HG02798 (cell line): ENCODE data around the gene ZDHHC8.

Experiments used
- ATAC-seq: cut with Tn5 transposase; IDR thresholded peaks from one replicate; pipeline ENCODE4 v1.9.1; 2021; ENCODE audit warnings: mild to moderate bottlenecking; ENCODE audit not compliant: unreplicated experiment, poor library complexity

The ZDHHC8 gene

DNA sequence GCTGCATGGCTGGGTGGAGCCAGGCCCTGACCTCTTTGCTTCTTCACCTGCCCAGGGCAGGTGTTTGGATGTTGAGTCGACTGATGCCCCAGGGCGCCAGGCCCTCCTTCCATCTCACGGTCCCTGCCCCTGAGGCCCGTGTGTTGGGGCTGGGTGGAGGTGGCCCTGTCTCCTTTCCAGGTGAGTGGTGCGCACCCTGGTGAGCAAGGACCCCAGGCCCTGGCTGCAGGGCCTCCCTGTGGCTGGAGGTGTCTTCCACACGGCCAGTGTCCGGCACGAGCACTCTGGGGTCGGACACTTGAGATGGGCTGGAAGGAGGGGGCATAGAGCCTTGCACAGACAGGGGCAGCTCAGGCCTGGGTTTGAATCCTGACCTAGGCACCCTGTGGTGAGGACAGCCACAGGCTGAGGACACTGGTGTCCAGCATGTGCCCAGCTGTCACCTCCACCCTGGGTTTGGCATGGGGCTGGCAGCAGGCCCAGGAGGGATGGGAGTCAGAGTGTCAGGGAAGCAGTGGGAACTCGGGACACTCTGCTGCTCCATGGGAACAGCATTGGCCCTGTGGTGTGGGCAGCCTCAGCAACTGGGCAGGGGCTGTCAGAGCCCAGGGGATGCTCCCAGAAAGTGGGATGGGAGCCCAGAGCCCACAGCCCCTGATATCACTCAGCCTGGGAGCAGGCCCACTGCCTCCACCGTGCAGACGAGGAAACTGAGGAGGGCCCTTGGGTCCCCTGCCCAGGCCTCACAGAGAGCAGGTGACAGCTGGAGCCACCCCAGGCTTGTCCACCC, 56.4 kb downstream of the ZDHHC8 start:
- no peak for ATAC-seq

DNA sequence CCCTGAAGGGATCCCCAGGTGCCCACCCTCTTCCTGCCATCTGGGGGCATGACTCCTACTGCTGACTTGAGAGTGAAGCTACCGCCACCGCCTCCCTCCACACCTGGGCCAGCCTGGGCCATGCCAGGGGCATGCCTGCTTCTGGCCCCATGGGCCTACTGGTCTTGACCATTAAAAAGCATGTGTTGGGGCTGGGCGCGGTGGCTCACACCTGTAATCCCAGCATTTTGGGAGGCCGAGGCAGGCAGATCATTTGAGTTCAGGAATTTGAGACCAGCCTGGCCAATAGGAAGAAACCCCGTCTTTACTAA, 56.9 kb downstream of the ZDHHC8 start:
- no peak for ATAC-seq

DNA sequence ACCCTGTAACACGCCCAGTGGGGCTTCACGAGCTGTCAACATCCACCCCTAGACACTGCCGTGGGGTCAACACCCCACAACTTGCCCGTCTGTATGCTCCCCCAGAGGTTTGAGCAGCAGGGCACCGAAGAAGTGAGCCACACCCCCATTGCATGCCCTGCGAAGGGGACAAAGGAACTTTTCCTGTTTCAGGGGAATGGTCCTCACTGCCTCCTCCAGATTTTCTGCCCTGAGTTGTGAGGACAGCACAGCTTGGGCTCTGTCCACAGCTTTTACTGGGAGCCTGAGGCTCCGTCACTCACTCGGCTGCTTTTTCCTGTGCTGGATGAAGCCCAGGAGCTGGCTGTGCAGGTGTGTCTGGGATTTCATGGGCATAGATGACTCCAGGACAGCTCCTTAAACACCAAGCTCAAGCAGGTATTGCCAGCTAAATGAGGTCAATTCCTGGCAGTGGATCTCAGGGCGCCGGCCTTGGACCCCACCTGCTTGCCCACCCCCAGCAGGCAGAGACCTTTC, 59.5 kb downstream of the ZDHHC8 start:
- no peak for ATAC-seq

DNA sequence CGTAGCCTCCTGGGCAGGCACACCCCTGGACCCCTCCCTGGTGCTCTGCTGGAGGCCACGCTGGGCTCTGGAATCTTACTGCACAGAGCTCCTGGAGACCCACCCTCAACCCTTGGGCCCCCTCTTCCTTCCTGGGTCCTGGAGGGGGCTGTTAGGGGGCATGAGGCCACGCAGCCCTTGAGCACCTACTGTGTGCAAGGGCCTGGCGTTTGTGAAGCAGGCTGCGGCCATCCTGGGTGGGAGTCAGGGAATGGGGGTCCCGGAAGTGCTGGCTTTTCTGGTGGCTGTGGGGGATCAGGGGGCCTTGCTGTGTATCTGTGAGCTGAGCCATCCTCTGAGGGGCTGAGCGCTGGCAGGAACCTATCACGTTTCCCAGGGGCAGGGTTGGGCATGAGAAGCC, 60.2 kb downstream of the ZDHHC8 start:
- no peak for ATAC-seq

DNA sequence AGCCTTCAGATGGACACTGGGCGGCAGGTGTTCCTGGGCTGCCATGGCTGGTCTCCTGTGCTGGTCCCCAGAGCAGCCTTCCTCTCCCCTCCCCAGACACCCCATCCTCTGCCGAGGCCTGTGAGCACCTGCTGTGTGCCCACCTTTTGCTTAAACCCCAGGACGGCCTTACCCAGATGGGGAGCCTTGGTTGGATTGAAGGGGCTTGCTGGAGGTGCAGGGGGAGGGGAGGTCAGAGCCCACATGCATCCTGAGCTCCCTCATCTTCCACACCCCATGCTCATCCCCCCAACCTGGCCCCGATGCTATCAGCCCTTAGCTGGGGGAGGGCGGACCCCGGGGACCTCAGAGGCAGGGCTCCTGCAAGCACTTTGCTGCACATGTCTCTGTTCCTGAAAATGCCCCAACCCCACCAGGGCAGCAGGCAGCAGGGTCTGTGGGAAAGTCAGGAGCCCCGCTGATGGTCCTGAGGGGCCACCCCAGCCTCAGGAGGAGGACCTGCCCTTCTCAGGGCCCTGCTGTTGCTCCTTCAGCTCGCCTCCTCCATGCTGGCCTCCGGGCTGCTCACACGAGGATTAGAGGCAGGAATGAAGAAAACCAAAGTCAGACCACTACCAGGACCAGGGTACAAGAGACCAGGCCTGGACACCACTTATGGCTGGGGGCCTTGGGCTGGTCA, 60.8 kb downstream of the ZDHHC8 start:
- ATAC-seq: no peak

DNA sequence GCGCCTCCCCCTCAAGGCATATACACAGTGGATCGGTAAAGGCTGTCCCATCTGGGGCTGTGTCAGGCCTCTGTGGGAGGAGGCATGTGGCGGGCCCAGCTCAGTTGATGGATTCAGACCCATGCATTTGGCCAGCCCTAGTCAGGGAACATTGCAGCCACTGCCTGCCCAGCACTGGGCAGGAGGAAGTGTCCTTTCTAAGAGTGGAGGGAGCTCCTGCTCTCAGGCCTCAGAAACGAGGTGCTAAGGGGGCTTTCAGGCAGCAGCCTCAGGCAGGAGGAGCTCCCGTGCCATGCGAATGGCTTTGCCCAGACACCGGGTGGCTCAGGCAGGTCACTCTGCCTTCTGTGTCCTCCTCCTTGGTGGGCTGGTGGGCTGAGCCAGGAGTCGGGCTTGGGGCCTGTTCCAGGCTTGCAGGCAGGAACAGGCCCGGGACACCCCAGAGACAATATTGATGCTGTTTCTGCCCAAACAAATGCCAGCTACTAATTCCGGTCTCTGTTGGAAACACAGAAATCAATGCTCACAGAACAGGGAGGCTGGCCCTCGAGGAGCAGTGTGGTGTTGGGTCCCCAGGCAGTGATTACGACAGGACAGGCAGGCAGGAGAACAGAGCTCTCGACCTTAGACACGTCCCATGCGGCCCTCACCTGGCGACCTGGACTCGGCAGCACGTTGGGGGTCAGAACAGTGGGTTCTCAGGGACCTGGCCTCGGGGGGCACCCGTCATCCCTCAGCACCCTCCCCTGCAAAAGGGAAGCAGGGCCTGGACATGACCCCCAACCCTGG, 61.6 kb downstream of the ZDHHC8 start:
- ATAC-seq: no peak

DNA sequence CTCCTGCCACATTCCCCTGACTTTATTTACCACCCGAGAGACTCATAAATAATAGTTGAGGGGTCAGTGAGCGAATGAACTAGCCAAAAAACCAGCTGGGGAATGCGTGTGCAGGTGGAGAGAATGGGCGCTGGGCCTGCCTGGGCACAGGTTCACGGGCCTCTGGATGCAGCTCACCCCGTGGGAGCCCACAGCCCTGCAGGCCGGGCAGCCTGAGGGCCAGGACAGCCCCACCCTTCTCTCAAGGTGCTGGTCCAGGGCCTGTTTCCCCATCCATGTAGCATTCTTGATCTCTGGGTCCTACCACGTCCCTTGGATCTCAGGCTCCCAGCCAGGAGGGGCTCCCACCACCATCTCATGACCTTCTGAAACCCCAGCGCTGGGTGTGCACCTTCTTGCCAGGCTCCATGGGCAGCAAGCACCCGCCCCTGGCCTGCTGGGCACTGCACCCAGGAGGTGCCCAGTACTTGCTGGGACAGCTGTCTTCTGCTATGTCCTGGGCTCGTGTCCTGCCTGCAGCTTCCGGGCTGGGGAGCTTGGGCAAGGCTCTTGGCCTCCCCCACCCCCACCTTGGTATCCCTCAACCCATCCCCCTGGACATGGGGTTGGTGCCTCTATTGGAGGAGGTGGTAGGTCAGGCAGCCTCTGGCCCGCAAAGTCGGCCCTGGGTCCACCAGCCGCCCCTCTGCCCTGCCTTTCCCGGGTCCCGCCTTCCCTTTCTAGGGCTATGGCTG, 62.3 kb downstream of the ZDHHC8 start:
- ATAC-seq: no peak

DNA sequence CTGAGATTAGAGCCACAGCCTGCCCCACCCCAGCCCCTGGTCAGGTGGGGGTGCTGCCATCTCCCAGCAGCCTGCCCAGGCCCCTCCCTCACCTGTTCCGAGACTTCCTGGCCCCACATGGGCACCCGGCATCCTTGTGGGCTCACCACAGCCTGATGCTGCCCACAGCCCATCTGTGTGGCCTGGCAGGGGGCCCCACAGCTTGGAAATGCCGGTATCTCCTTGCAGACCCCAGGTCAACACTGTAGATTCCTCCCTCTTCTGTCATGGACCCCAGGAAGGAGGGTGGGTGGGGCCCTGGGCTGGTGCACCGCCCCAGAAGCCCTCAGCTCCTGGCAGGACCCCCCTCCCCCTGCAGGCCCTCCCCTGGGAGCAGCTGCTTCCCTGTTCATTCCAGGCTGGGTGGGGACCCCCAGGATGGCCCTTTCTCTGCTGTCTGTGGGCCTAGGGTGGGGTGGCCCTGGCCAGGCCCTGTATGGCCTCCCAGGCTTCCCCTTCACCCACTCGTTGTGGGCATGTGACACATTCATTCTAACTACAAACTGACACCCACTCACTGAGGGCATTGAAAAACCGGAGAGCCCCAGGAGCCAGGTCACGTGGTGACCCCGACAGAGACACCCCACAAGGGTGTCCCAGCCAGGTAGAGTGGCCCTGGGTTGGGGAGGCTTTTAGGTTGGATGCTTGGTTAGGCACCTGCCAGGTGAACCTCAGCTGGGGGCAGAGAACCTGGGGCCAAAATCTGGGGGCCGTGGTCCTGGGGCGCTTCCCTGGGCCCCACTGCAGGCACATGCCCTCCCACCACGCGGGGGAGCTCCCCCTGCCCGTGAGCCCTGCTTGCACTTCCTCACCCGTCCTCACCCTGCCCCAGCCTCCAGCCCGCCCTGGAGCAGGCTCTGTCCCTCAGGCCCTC, 63.3 kb downstream of the ZDHHC8 start:
- no peak for ATAC-seq

DNA sequence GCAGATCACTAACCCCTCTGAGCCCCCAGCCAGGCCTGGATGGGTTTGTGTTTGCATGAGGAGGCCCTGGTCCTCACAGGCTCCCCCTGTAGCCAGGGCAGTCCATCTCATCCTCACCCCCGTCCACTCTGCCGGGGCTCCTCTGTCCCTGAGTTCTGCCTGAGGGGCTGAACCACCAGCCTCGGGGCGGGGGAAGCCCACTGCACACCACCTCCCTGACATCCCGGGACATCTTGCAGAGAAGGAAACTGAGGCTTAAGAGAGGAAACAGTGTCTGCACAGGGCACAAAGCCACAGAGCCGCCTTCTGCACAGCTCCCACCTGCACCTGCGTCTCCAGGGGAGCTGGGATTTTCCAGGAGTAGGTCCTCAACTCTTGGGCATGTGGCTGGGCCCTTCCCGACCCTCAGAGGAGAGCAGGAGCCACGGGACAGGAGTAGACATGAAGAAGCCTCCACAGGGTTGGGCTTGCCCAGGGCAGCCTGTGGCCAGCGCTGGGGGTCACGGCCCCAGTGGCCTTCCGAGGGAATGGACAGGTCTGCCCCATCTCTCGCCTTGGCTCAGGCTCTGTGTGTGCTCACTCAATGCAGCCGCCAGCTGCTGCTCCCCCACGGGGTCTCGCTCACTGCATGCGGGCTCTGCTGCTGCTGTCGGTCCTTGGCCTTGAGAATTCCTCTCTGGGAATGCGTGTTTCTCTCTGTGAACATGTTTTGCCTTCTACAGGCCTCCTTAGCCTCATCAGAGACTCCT, 64.7 kb downstream of the ZDHHC8 start:
- ATAC-seq: no peak
